ENCODE results near the gene ORAI2.

- TF ChIP-seq CTCF (IDR thresholded peaks at IDR 0.05; ENCODE audit: low read depth, low read length) (no peak), EZH2phosphoT487 (IDR thresholded peaks at IDR 0.05; ENCODE audit: low read depth) (no peak)
These were observed 12.3 kb downstream of the ORAI2 start for GRCh38 chr7:102445674-102446071.

Measured in OCI-LY3 (cell line).